IMR-90 (cell line): ENCODE data around the gene GGACT. TPM values are rescaled to one million over a fixed set of nuclear protein-coding genes. Genes with fewer than 3 reads are reported as not detected.

Source experiments
- ATAC-seq: fragments of 200-7000 bp; cut with Tn5 transposase; 2 replicates; pipeline ENCODE4 v1.9.1; 2020; ENCODE audit warnings: low read depth, mild to moderate bottlenecking, moderate library complexity
- BruUV-seq: library from RNA; stranded (reverse); fragments of 400-500 nt; replicated peaks from 2 replicates; lab custom pipeline; 2021; lab: Mats Ljungman, UMichigan
- CTCF ChIA-PET: fragments of 300-600 bp; formaldehyde crosslinking; extraction: SDS; loops from one replicate; lab custom pipeline; 2021; ENCODE audit warnings: antibody characterized with exemption; lab: Yijun Ruan, JAX
- POLR2A ChIA-PET: fragments of 300-600 bp; sonication (Branson Sonifier 250); formaldehyde crosslinking; loops from one replicate; lab custom pipeline; 2022; ENCODE audit warnings: antibody characterized with exemption; ENCODE audit not compliant: unreplicated experiment; lab: Charles Lee
- DNase-seq: peaks from one replicate; pipeline ENCODE4 v3.0.0; 2013
- H2AFZ ChIP-seq: replicated peaks from 2 replicates; pipeline ENCODE3; 2013; ENCODE audit warnings: low read length, mild to moderate bottlenecking; ENCODE audit not compliant: poor library complexity
- H2AK5ac ChIP-seq: 2 replicates; pipeline ENCODE4 v1.6.1; 2013; ENCODE audit warnings: low read depth, low read length, inconsistent platforms
- H2AK9ac ChIP-seq: replicated peaks from 2 replicates; pipeline ENCODE3; 2013; ENCODE audit warnings: mild to moderate bottlenecking, low read depth, low read length, moderate library complexity; ENCODE audit not compliant: poor library complexity
- H2BK120ac ChIP-seq: 2 replicates; pipeline ENCODE4 v1.6.1; 2013; ENCODE audit warnings: low read depth, low read length, inconsistent platforms
- H2BK15ac ChIP-seq: 3 replicates; pipeline ENCODE4 v1.6.1; 2013; ENCODE audit warnings: low read depth, low read length, inconsistent platforms
- H2BK20ac ChIP-seq: 2 replicates; pipeline ENCODE4 v1.6.1; 2013; ENCODE audit warnings: low read depth, mild to moderate bottlenecking, inconsistent platforms, low read length, moderate library complexity
- H2BK5ac ChIP-seq: 2 replicates; pipeline ENCODE4 v1.6.1; 2013; ENCODE audit warnings: mild to moderate bottlenecking, low read depth, low read length, inconsistent platforms; ENCODE audit not compliant: poor library complexity, severe bottlenecking
- H3K14ac ChIP-seq: replicated peaks from 2 replicates; pipeline ENCODE4 v1.6.1; 2013; ENCODE audit warnings: low read depth, low read length, inconsistent platforms
- H3K18ac ChIP-seq: 2 replicates; pipeline ENCODE4 v1.6.1; 2013; ENCODE audit warnings: low read depth, low read length, control low read depth
- H3K23ac ChIP-seq: 2 replicates; pipeline ENCODE4 v1.6.1; 2013; ENCODE audit warnings: low read depth, low read length, inconsistent platforms
- H3K27ac ChIP-seq: 2 replicates; pipeline ENCODE4 v1.5.1; 2013; ENCODE audit warnings: mild to moderate bottlenecking, control low read depth, low read length; ENCODE audit not compliant: insufficient read depth
- H3K27me3 ChIP-seq: 2 replicates; pipeline ENCODE4 v1.6.1; 2013; ENCODE audit warnings: low read length; ENCODE audit not compliant: control insufficient read depth, insufficient read depth
- H3K36me3 ChIP-seq: 2 replicates; pipeline ENCODE4 v1.6.1; 2013; ENCODE audit warnings: low read length, mixed read lengths; ENCODE audit not compliant: control insufficient read depth, insufficient read depth
- H3K4ac ChIP-seq: 2 replicates; pipeline ENCODE4 v1.6.1; 2013; ENCODE audit warnings: low read depth, low read length, inconsistent platforms
- H3K4me1 ChIP-seq: 2 replicates; pipeline ENCODE4 v1.6.1; 2013; ENCODE audit warnings: low read length, mixed read lengths; ENCODE audit not compliant: control insufficient read depth, insufficient read depth
- H3K4me2 ChIP-seq: 2 replicates; pipeline ENCODE4 v1.6.1; 2013; ENCODE audit warnings: low read depth, mild to moderate bottlenecking, control low read depth, low read length, moderate library complexity
- H3K4me3 ChIP-seq: 2 replicates; pipeline ENCODE4 v1.5.1; 2013; ENCODE audit warnings: low read depth, mild to moderate bottlenecking, control low read depth, low read length, moderate library complexity; ENCODE audit not compliant: insufficient read depth
- H3K56ac ChIP-seq: 2 replicates; pipeline ENCODE4 v1.6.1; 2013; ENCODE audit warnings: low read length, inconsistent platforms; ENCODE audit not compliant: insufficient read depth; ENCODE audit errors: extremely low read depth
- H3K79me1 ChIP-seq, 2 experiments: 2 replicates each; pipeline ENCODE4 v1.6.1; 2013; ENCODE audit warnings: low read length in 2 of 2, inconsistent platforms in 1 of 2, low read depth in 1 of 2
- H3K9ac ChIP-seq: 2 replicates; pipeline ENCODE4 v1.6.1; 2013; ENCODE audit warnings: low read depth, low read length, control low read depth
- H3K9me1 ChIP-seq: 2 replicates; pipeline ENCODE4 v1.6.1; 2013; ENCODE audit warnings: low read length, inconsistent platforms; ENCODE audit not compliant: insufficient read depth
- H3K9me3 ChIP-seq: 2 replicates; pipeline ENCODE4 v1.6.1; 2013; ENCODE audit warnings: low read length; ENCODE audit not compliant: control insufficient read depth, insufficient read depth
- H4K20me1 ChIP-seq: 2 replicates; pipeline ENCODE4 v1.6.1; 2013; ENCODE audit warnings: low read length, inconsistent platforms; ENCODE audit not compliant: insufficient read depth
- H4K5ac ChIP-seq: 2 replicates; pipeline ENCODE4 v1.6.1; 2013; ENCODE audit warnings: mild to moderate bottlenecking, low read depth, low read length, control low read depth
- H4K8ac ChIP-seq, 2 experiments: 2 replicates each; pipeline ENCODE4 v1.6.1; 2013; ENCODE audit warnings: low read depth in 2 of 2, low read length in 2 of 2, control low read depth in 1 of 2, inconsistent platforms in 1 of 2
- H4K91ac ChIP-seq: 2 replicates; pipeline ENCODE4 v1.6.1; 2013; ENCODE audit warnings: low read depth, low read length, inconsistent platforms; ENCODE audit not compliant: insufficient read depth
- BHLHE40 ChIP-seq: fragments of 150-350 bp; IDR thresholded peaks from 2 replicates; pipeline ENCODE4 v1.6.1; 2016; ENCODE audit warnings: mild to moderate bottlenecking, low read depth, low read length
- CEBPB ChIP-seq: IDR thresholded peaks from 2 replicates; pipeline ENCODE4 v1.6.1; 2012; ENCODE audit warnings: low read depth, low read length, improper control_type of control experiment
- CHD1 ChIP-seq: IDR thresholded peaks from 2 replicates; pipeline ENCODE4 v1.6.1; 2012; ENCODE audit warnings: low read depth, low read length, improper control_type of control experiment
- FOS ChIP-seq: fragments of 150-350 bp; IDR thresholded peaks from 2 replicates; pipeline ENCODE4 v1.6.1; 2016; ENCODE audit warnings: low read depth, low read length
- MAFK ChIP-seq: IDR thresholded peaks from 2 replicates; pipeline ENCODE4 v1.6.1; 2012; ENCODE audit warnings: low read depth, low read length, improper control_type of control experiment
- MAZ ChIP-seq: IDR thresholded peaks from 2 replicates; pipeline ENCODE4 v1.6.1; 2012; ENCODE audit warnings: low read depth, mild to moderate bottlenecking, low read length, improper control_type of control experiment, moderate library complexity, borderline replicate concordance
- MXI1 ChIP-seq: IDR thresholded peaks from 2 replicates; pipeline ENCODE4 v1.6.1; 2012; ENCODE audit warnings: low read depth, mild to moderate bottlenecking, low read length, moderate library complexity, borderline replicate concordance
- NFE2L2 ChIP-seq: fragments of 150-350 bp; IDR thresholded peaks from 2 replicates; pipeline ENCODE4 v1.6.1; 2016; ENCODE audit warnings: low read depth, mild to moderate bottlenecking, low read length
- POLR2A ChIP-seq: IDR thresholded peaks from 2 replicates; pipeline ENCODE4 v1.6.1; 2012; ENCODE audit warnings: mild to moderate bottlenecking, low read depth, low read length
- RAD21 ChIP-seq: IDR thresholded peaks from 2 replicates; pipeline ENCODE4 v1.6.1; 2012; ENCODE audit warnings: low read length, improper control_type of control experiment
- RCOR1 ChIP-seq: IDR thresholded peaks from 2 replicates; pipeline ENCODE4 v1.6.1; 2012; ENCODE audit warnings: mild to moderate bottlenecking, low read length, improper control_type of control experiment; ENCODE audit not compliant: insufficient replicate concordance
- RFX5 ChIP-seq: IDR thresholded peaks from 2 replicates; pipeline ENCODE4 v1.8.0; 2012; ENCODE audit warnings: low read depth, mild to moderate bottlenecking, low read length, moderate library complexity
- SMC3 ChIP-seq: fragments of 150-350 bp; IDR thresholded peaks from 2 replicates; pipeline ENCODE4 v1.6.1; 2016; ENCODE audit warnings: low read depth, mild to moderate bottlenecking, antibody characterized with exemption, low read length, moderate library complexity
- WGBS, 2 experiments: methylation state at CpG; one replicate each; pipeline versions ENCODE4 v1.1.5 to v1.1.7; 2013; ENCODE audit warnings: missing lambda C conversion rate in 2 of 2; ENCODE audit not compliant: insufficient read length in 1 of 2; ENCODE audit errors: extremely low coverage in 2 of 2; 5-methylcytosine and 5-hydroxymethylcytosine counted together
- dilution Hi-C: fragments of 300-500 bp; cut with HindIII; formaldehyde crosslinking; loops from one replicate; pipeline ENCODE4 v1.14.3; 2018; ENCODE audit warnings: low sequenced_read_pairs; ENCODE audit not compliant: unreplicated experiment
- in situ Hi-C: fragments of 300-500 bp; cut with MboI; formaldehyde crosslinking; loops from 3 replicates; pipeline ENCODE4 v1.14.3; 2019; ENCODE audit warnings: low sequenced_read_pairs, inconsistent platforms, mixed read lengths
- intact Hi-C: fragments of 100-400 bp; cut with micrococcal nuclease; formaldehyde crosslinking; loops from 2 replicates; pipeline ENCODE4 v1.10.0; 2022
- polyA plus RNA-seq, 3 experiments: library from polyadenylated mRNA; depleted of rRNA; stranded (reverse); fragments of >200 nt; gene quantifications; 2 replicates each; pipeline ENCODE4 v1.2.3, GENCODE V29; 2012; ENCODE audit warnings: low replicate concordance in 1 of 3
- total RNA-seq: library from RNA; depleted of rRNA; stranded (reverse); fragments of >200 nt; gene quantifications from 2 replicates; pipeline ENCODE4 v1.2.3, GENCODE V29; 2012
- TF ChIP-seq, protein P1 (sequence below): fragments of 150-350 bp; IDR thresholded peaks from 2 replicates; pipeline ENCODE4 v1.6.1; 2017; ENCODE audit warnings: mild to moderate bottlenecking, antibody characterized with exemption, low read length, low read depth
- TF ChIP-seq, protein P2 (sequence below): fragments of 150-350 bp; IDR thresholded peaks from 2 replicates; pipeline ENCODE4 v1.6.1; 2016; ENCODE audit warnings: low read depth, mild to moderate bottlenecking, low read length, moderate library complexity, borderline replicate concordance
- TF ChIP-seq, protein P3 (sequence below): conservative IDR thresholded peaks from 2 replicates; pipeline ENCODE4 v1.5.1; 2012; ENCODE audit warnings: mild to moderate bottlenecking, low read depth, low read length, improper control_type of control experiment

The GGACT gene
- total and polyA plus RNA-seq, 2 of the 4 experiments (the other 2 are of a cell fraction): 2.0 to 2.6 TPM

DNA sequence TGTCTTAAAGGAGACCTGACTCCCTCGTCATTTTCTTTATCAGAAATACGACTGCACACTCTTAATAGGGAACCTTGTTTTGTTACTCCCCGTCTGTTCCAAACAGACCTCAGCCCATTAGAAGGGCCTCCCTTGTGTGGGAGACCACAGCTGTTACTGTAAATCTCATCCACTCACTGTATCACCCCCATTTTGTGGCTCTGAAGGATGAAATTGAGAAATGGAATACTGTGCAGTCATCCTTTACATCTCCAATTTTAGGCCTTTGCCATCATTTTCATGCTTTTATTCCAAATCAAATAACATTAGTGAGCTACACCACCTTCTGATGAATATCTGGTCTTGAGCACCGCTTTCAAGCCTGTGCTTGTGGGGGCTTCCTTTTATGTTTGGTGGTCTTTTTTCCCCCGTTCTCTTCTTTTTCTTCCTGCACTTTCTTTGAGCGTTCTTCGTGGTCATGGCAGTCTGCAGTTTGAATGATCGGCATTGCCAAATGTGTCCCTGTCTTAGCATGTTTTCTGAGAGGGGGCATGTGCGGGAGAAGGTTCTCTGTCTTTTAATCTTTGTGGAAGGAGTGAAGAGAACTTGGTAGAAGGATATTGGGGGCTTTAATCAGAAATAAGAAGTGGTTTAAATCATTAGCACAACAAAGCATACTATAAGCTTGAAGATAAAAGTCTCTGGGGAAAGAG, 65.8 kb downstream of the GGACT start:
- Histone ChIP-seq H3K23ac (no peak overlapping the region), H4K20me1 (no peaks in the 10 kb centered on the region), H3K4me2 (no peak overlapping the region), H2BK20ac (no peak overlapping the region), H3K9me3 (no peaks in the 10 kb centered on the region), H3K56ac (no peak overlapping the region), H4K91ac (no peak overlapping the region), H2BK120ac (no peak overlapping the region), H3K18ac (no peak overlapping the region), H3K4me3 (no peak overlapping the region), H3K9ac (no peak overlapping the region), H2BK15ac (no peak overlapping the region), H3K27ac (no peak overlapping the region), H3K9me1 (no peaks in the 10 kb centered on the region; the same call in 1 of the 2 replicates), H4K8ac (no peak overlapping the region), H2AK5ac (no peak overlapping the region), H4K5ac (no peak overlapping the region), H3K14ac (no peak overlapping the region), H2BK5ac (no peak overlapping the region), H3K4ac (no peak overlapping the region), H3K27me3 (no peaks in the 10 kb centered on the region), H2AK9ac (no peak overlapping the region), H2AFZ (no peak overlapping the region), H3K79me1 (no peaks in the 10 kb centered on the region), H3K36me3 (peaks cover 6% of the 10 kb centered on the region), H3K4me1 (no peaks in the 10 kb centered on the region)
- dilution Hi-C loops (no loop called here), intact Hi-C loops (no loop called here), in situ Hi-C loops (no loop called here)
- TF ChIP-seq, protein P1, sequence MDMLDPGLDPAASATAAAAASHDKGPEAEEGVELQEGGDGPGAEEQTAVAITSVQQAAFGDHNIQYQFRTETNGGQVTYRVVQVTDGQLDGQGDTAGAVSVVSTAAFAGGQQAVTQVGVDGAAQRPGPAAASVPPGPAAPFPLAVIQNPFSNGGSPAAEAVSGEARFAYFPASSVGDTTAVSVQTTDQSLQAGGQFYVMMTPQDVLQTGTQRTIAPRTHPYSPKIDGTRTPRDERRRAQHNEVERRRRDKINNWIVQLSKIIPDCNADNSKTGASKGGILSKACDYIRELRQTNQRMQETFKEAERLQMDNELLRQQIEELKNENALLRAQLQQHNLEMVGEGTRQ: no peak
- no peak for TF ChIP-seq POLR2A
- no peak for TF ChIP-seq RAD21
- TF ChIP-seq FOS: no peak
- no peak for TF ChIP-seq MAZ
- TF ChIP-seq SMC3: no peak
- no peak for TF ChIP-seq CEBPB
- TF ChIP-seq BHLHE40: no peak
- TF ChIP-seq, protein P2, sequence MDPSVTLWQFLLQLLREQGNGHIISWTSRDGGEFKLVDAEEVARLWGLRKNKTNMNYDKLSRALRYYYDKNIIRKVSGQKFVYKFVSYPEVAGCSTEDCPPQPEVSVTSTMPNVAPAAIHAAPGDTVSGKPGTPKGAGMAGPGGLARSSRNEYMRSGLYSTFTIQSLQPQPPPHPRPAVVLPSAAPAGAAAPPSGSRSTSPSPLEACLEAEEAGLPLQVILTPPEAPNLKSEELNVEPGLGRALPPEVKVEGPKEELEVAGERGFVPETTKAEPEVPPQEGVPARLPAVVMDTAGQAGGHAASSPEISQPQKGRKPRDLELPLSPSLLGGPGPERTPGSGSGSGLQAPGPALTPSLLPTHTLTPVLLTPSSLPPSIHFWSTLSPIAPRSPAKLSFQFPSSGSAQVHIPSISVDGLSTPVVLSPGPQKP: no peak
- TF ChIP-seq, protein P3, sequence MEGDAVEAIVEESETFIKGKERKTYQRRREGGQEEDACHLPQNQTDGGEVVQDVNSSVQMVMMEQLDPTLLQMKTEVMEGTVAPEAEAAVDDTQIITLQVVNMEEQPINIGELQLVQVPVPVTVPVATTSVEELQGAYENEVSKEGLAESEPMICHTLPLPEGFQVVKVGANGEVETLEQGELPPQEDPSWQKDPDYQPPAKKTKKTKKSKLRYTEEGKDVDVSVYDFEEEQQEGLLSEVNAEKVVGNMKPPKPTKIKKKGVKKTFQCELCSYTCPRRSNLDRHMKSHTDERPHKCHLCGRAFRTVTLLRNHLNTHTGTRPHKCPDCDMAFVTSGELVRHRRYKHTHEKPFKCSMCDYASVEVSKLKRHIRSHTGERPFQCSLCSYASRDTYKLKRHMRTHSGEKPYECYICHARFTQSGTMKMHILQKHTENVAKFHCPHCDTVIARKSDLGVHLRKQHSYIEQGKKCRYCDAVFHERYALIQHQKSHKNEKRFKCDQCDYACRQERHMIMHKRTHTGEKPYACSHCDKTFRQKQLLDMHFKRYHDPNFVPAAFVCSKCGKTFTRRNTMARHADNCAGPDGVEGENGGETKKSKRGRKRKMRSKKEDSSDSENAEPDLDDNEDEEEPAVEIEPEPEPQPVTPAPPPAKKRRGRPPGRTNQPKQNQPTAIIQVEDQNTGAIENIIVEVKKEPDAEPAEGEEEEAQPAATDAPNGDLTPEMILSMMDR: no peak
- no peak for TF ChIP-seq MXI1
- no peak for TF ChIP-seq CHD1
- no peak for TF ChIP-seq RCOR1
- no peak for TF ChIP-seq MAFK
- TF ChIP-seq RFX5: no peak
- no peak for TF ChIP-seq NFE2L2
- no TSS peak for BruUV-seq
- ChIA-PET CTCF (no interaction called here), POLR2A (no interaction called here)
- no CpG with 5 or more reads among the region's 9 CpGs for WGBS, 2 experiments
- no peak for DNase-seq
- ATAC-seq: no peak
